GM18502 (cell line): ENCODE results near the gene LAMC3.

Experiments
- ATAC-seq: cut with Tn5 transposase; IDR thresholded peaks from one replicate; pipeline ENCODE4 v1.9.1; 2021; ENCODE audit warnings: mild to moderate bottlenecking; ENCODE audit not compliant: unreplicated experiment, poor library complexity

LAMC3 gene

GRCh38 chr9:131060900-131061630 is 52.1 kb downstream of the LAMC3 start:
- no peak for ATAC-seq

DNA sequence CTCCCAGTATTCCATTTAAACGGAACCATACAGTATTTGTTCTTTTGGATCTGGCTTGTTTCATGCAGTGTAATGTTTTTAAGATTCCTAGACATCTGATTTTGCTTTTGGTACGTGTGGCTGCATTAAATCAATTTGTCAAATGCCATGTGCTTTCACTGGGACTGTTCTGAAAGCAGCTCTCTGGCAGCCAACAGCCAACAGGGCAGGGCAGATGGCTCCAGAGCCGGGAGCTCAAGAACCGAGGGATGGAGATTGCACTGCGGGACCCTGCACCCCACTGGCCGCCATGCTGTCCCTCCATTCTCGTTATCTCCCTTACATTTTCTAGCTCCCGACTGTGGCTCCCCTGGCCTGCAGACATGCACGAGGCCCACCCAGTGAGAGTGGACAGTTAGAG is 54.0 kb downstream of the LAMC3 start:
- no peak for ATAC-seq

GRCh38 chr9:131065599-131065998 is 56.6 kb downstream of the LAMC3 start:
- no peak for ATAC-seq

DNA sequence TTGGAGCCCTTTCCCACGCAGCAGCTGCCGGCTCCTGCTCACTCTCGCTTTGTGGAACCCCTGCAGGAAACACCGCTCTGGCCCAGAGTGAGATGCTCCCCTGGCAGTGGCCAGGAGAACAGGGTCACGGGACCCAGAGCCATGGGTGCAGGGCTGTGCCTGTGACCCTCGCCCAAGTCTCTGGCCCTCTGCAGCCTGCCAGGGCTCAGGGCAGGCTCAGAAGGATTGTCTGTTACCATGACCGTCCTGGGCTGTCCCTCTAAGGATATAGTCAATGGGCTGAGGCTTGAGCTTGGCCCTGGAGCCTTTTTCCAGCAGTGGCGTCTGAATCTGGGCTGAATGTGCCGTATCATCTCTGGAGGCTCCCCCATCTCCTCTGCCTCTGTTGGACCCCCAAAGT is 58.7 kb downstream of the LAMC3 start:
- ATAC-seq = no peak

- ATAC-seq = no peak
These were observed 59.3 kb downstream of the LAMC3 start for GRCh38 chr9:131068076-131068816.

- ATAC-seq = no peak
These were observed 60.7 kb downstream of the LAMC3 start for GRCh38 chr9:131069699-131070098.

GRCh38 chr9:131072107-131072870 is 63.3 kb downstream of the LAMC3 start:
- ATAC-seq = no peak

DNA sequence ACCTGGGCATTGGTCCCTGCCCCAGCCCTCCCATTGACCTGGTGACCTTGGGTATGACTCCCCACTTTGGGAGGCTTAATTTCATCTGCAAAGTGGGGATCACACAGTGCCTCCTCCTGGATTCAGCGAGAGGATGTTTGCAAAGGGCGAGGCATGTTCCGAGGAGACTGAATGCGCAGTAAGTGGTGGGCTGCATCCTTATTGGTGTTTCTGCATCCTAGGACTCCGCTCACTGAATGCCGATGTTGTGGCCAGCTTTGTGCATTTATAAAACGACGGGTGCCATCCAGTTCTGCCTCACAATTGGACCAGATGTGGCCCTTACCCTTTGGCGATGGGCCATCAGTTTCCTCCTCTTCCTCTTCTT is 63.9 kb downstream of the LAMC3 start:
- ATAC-seq = no peak

GRCh38 chr9:131076347-131077195 is 67.6 kb downstream of the LAMC3 start:
- ATAC-seq = no peak

- ATAC-seq = no peak
These were observed 69.7 kb downstream of the LAMC3 start for GRCh38 chr9:131078427-131079366.

DNA sequence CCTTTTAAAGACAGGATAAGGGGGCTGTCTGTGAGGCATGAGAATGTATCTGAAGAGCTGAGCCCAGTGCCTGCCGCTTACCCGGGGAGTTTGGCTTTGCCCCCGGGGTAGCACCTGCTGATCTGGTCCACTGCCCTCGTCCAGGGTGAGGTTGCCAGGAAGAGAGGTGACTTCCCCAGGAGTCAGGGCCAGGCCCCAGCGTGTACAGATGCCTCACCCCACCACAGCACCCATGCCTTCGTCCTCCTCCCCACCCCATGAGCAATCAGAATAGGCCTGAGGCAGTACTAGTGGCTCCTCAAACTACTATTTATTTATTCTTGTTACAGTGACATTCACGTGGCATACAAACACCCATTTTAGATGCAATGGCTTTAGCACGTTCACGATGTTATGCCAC is 71.6 kb downstream of the LAMC3 start:
- no peak for ATAC-seq

DNA sequence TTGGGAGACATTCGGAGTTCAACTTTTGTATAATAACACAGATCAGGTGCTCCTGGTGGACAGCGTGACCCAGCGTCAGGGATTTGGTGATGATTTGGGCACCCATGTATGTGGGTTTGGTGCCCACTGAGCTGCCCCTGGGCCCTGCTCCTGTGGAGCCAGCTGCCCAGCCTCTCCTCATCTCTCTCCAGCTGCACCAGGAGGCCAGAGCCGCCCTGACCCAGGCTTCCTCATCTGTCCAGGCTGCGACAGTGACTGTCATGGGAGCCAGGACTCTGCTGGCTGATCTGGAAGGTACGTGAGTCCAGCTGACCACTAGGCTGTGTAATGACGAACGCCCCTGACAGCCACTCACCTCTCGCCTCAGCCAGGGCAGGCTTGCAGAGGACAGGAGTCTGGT is 72.9 kb downstream of the LAMC3 start:
- ATAC-seq = no peak

GRCh38 chr9:131082774-131083512 is 74.0 kb downstream of the LAMC3 start:
- ATAC-seq = no peak

DNA sequence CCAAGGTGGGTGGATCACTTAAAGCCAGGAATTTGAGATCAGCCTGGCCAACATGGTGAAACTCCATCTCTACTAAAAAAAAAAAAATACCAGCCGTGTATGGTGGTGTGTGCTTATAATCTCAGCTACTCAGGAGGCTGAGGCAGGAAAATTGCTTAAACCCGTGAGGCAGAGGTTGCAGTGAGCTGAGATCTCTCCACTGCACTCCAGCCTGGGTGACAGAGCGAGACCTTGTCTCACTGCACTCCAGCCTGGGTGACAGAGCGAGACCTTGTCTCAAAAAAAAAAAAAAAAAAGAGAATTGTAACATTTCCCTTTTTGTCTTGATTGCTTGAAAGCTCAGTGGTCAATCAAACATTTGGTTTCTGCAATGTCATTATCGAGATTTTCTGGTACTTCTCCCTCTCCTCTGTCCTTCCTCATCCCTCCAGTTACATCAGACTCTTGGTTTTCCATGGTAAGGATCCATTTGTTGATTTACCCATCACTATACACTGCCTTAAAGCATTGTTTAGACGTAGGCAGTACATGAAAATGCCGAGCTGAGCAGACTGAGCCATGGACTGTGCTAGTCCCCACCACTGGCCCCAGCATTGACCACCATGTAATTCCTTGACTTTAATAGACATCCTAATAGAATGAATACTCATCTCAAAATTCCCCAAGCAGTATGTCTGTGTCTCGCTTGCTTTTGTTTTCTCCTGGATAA is 75.8 kb downstream of the LAMC3 start:
- no peak for ATAC-seq

DNA sequence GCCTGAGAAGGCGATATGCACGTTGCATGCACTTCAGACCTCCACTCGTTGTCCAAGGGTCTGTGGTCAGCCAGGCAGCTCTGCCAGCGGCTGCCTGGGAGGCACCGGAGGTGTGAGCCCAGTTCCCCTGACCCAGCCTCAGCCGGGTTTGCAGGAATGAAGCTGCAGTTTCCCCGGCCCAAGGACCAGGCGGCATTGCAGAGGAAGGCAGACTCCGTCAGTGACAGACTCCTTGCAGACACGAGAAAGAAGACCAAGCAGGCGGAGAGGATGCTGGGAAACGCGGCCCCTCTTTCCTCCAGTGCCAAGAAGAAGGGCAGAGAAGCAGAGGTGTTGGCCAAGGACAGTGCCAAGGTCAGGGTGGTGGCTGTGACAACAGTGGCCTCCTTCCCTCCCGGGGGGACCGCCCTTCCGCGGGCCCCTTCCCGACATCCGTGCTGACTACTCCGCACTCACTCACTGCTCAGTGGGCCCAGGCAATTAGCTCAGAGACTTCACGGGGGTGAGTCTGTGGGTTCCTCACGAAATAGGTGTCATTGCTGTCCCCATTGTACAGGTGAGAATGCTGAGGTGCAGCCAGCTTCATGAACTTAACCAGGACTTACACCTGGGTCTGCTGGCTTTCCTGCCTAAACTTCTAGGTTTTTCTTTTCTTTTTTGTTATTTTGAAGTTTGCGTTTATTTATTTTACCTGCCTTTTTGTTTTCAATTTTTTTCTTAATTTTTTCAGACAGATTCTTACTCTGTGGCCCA is 76.6 kb downstream of the LAMC3 start:
- no peak for ATAC-seq

- no peak for ATAC-seq
These were observed 78.5 kb downstream of the LAMC3 start for GRCh38 chr9:131087354-131087893.
